ENCODE data around the gene PPP1R3C. TPM values are rescaled to one million over a fixed set of nuclear protein-coding genes. Genes with fewer than 3 reads are reported as not detected.

PPP1R3C gene
- total RNA-seq, 2 donors from 2014 or later, result 10.6 to 20.5 TPM

DNA sequence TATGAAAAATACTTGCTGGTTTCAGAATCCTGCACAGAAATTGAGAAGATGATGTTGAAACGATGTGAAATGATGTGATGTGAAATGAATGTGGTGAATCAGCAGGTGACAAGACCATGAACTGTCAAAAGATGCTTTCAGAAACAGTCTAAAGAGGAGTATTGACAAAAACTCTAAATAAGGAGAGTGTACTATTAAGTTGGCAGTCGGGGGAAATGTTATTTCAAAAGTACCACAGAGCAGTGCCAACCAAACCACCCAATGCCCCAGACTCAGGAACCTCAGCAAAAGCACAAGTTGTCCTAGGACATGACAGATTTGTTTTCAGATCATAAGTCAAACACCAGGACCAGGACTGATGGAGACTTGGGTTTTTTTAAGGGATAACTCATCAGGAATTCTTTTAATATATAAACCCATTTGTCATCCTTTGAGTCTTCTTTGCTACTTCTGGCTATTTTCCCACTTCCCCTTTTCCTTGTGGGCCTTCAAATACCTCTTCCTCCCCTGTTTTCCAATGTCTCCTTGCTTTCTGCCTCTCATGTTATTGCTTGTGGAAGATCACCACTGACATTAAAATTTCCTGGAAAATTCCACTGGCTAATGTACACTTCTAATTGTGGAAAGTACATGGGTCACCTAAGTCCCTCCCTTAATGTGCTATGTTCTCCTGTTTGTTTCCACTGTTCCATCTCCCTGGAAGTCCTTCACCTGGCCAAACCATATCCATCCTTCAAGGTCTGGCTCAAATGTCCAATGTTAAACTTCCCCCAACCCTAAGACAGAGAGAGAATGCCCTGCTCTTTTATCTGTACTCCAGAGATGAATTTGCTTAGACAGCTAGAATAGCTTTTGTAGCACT lies 10.2 kb upstream of the PPP1R3C start:
- Histone ChIP-seq H3K4me1 (replicated peaks) (no peaks in the 10 kb centered on the region), H3K9me3 (no peaks in the 10 kb centered on the region), H3K27ac (no peak overlapping the region), H3K27me3 (replicated peaks; ENCODE audit: insufficient read depth) (no peaks in the 10 kb centered on the region), H3K36me3 (no peaks in the 10 kb centered on the region), H3K4me3 (no peak overlapping the region)
- 79% methylated on average over 2 of the region's 2 CpGs for WGBS
- TF ChIP-seq, protein P1, sequence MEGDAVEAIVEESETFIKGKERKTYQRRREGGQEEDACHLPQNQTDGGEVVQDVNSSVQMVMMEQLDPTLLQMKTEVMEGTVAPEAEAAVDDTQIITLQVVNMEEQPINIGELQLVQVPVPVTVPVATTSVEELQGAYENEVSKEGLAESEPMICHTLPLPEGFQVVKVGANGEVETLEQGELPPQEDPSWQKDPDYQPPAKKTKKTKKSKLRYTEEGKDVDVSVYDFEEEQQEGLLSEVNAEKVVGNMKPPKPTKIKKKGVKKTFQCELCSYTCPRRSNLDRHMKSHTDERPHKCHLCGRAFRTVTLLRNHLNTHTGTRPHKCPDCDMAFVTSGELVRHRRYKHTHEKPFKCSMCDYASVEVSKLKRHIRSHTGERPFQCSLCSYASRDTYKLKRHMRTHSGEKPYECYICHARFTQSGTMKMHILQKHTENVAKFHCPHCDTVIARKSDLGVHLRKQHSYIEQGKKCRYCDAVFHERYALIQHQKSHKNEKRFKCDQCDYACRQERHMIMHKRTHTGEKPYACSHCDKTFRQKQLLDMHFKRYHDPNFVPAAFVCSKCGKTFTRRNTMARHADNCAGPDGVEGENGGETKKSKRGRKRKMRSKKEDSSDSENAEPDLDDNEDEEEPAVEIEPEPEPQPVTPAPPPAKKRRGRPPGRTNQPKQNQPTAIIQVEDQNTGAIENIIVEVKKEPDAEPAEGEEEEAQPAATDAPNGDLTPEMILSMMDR (IDR thresholded peaks at IDR 0.05), result no peak
- TF ChIP-seq POLR2AphosphoS5 (IDR thresholded peaks at IDR 0.05) (no peak), POLR2A (IDR thresholded peaks at IDR 0.05) (no peak)
- DNase-seq (ENCODE audit: low spot score), result no peak
- intact Hi-C loops (cut with DNase I), result no loop called here

DNA sequence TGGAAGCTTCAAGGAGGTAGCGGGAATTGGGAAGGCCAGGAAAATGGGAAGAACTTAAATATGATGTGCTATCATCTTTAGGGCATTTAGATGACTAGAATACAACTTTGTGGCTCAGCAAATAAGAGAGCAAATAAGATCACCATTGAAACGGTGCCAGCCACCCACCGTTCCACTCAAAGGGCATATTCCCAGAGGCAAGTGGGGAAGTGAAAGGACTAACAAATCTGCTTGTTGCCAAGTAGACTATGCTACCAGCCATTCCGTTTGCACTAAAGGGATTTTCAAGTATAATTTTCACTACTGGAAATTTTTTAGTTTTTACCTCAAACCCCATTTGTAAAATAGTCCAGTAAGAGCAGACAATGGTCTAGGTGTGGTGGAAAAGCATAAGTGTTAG lies 4.0 kb upstream of the PPP1R3C start:
- Histone ChIP-seq H3K9me3 (no peaks in the 10 kb centered on the region), H3K27me3 (replicated peaks; ENCODE audit: insufficient read depth) (no peaks in the 10 kb centered on the region), H3K4me3 (no peak overlapping the region), H3K27ac (no peak overlapping the region), H3K36me3 (no peaks in the 10 kb centered on the region), H3K4me1 (replicated peaks) (no peaks in the 10 kb centered on the region)
- 82% methylated on average over 4 of the region's 4 CpGs for WGBS
- intact Hi-C loops (cut with DNase I), result loop anchor here (5.0 to 10.0 kb wide), 4 partner anchors 158 to 340 kb away; partner anchors contain the start of gene TNKS2
- TF ChIP-seq POLR2A (IDR thresholded peaks at IDR 0.05) (no peak), POLR2AphosphoS5 (IDR thresholded peaks at IDR 0.05) (no peak)
- TF ChIP-seq, protein P1 (IDR thresholded peaks at IDR 0.05), result no peak
- DNase-seq (ENCODE audit: low spot score), result no peak

DNA sequence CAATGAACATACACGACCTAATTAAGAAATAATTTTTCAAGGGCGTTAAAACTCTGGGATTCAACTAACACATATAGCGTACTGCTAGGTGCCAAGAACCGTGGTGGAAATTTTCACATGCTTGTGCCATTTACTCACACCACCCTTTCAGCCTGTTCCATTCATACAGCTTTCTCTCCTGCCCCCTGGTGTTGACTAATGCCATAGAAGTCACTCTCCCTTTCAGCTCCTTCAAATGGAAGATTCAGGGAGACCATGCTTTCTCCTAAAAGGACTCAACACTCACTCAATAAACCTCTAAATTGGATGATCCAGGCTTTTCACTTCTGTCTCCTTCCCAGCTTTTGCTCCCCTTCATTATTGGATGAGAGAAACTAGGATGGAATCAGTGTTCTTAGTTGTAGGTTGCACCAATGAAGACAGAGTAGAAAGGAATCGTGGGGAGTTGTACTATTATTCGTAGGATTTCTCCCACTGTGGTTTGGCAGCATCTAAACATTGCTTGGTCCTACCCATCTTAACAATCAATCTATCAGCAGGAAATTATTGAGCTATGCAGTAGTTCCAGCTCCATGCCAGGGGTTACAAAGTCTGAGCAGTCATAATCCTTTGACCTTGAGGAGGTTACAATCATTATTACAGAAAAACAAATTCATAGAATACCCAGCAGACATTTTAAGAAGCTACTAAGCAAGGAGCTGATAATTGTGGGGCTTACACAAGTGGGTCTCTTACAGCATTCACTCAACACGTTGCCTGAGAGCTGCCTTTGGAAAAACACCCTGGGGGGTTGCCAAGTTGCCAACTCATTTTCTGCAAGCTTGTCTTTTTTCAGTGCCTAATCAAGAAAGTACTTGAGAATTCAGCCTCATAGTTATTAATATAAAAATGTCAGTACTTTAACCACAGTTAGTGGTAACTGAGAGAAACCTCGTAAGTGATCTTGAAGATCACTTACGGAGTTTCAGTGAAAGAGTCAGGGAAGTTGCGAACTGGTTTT lies 2.8 kb upstream of the PPP1R3C start:
- peak; percentile 54 for TF ChIP-seq POLR2AphosphoS5 (IDR thresholded peaks at IDR 0.05)
- TF ChIP-seq, protein P1 (IDR thresholded peaks at IDR 0.05), result peak in 3 of 4 experiments; percentile 82 to 85 (median 85)
- no peak for TF ChIP-seq POLR2A (IDR thresholded peaks at IDR 0.05)
- Histone ChIP-seq H3K4me3 (no peak overlapping the region), H3K27ac (no peak overlapping the region), H3K36me3 (no peaks in the 10 kb centered on the region), H3K27me3 (replicated peaks; ENCODE audit: insufficient read depth) (no peaks in the 10 kb centered on the region), H3K9me3 (no peaks in the 10 kb centered on the region), H3K4me1 (replicated peaks) (no peaks in the 10 kb centered on the region)
- DNase-seq (ENCODE audit: low spot score), result peak; percentile 75
- WGBS, result 62% methylated on average over 10 of the region's 10 CpGs
- intact Hi-C loops (cut with DNase I), result loop anchor here (5.0 to 10.0 kb wide), 4 partner anchors 159 to 338 kb away; partner anchors contain the start of gene TNKS2

DNA sequence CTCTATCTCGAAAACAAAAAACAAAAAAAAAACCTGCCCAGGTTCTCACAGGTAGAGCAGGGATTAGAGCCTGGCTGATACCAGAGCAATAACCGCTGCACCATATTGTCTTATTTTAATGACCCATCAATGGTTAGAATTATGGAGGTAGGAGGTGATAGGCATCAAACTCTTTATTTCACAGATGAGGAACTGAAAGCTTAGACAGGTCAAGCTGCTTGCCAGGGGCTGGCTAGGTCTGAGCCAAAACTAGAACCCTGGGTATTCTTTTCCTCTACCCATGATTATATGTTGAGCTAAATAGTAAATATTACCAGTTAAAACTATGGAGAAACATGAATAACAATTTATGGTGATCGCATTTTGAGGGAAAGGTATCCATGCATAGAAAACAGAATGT lies 2.0 kb upstream of the PPP1R3C start:
- no peak for TF ChIP-seq POLR2A (IDR thresholded peaks at IDR 0.05)
- no peak for TF ChIP-seq POLR2AphosphoS5 (IDR thresholded peaks at IDR 0.05)
- TF ChIP-seq, protein P1 (IDR thresholded peaks at IDR 0.05), result no peak
- DNase-seq (ENCODE audit: low spot score), result no peak
- Histone ChIP-seq H3K9me3 (no peaks in the 10 kb centered on the region), H3K27me3 (replicated peaks; ENCODE audit: insufficient read depth) (no peaks in the 10 kb centered on the region), H3K27ac (no peak overlapping the region), H3K4me3 (no peak overlapping the region), H3K36me3 (no peaks in the 10 kb centered on the region), H3K4me1 (replicated peaks) (no peaks in the 10 kb centered on the region)
- WGBS, result 91% methylated on average over 3 of the region's 3 CpGs
- intact Hi-C loops (cut with DNase I), result loop anchor here (5.0 to 10.0 kb wide), 7 partner anchors 43 to 338 kb away; partner anchors contain the start of genes HECTD2 and TNKS2
